GM12874 (cell line): ENCODE data around the gene DLG5.

ENCODE experiments used
- CTCF ChIP-seq: IDR thresholded peaks from 2 replicates; pipeline ENCODE4 v1.5.1; 2011; ENCODE audit warnings: low read depth, mild to moderate bottlenecking, control low read depth, low read length, moderate library complexity; ENCODE audit not compliant: insufficient read depth

DLG5 gene

GRCh38 chr10:77862595-77862994 lies 64.0 kb downstream of the DLG5 start:
- no peak for TF ChIP-seq CTCF

GRCh38 chr10:77861366-77861765 lies 65.2 kb downstream of the DLG5 start:
- TF ChIP-seq CTCF: no peak

GRCh38 chr10:77859865-77860282 lies 66.7 kb downstream of the DLG5 start:
- no peak for TF ChIP-seq CTCF

GRCh38 chr10:77859200-77859864 lies 67.2 kb downstream of the DLG5 start:
- TF ChIP-seq CTCF: no peak

GRCh38 chr10:77857272-77857671 lies 69.3 kb downstream of the DLG5 start:
- TF ChIP-seq CTCF: no peak

- no peak for TF ChIP-seq CTCF
Observed at GRCh38 chr10:77856566-77856965, 70.0 kb downstream of the DLG5 start.

GRCh38 chr10:77855404-77856155 lies 71.0 kb downstream of the DLG5 start:
- no peak for TF ChIP-seq CTCF
